ENCODE results near the gene MUC5AC. TPM values are rescaled to one million over a fixed set of nuclear protein-coding genes. Genes with fewer than 3 reads are reported as not detected.

MUC5AC gene
- polyA plus RNA-seq, 1 donor from 2014 or later, result not detected

GRCh38 chr11:1118755-1119603 is 38.8 kb upstream of the MUC5AC start:
- Histone ChIP-seq H3K27me3 (ENCODE audit: insufficient read depth, low read depth, low read length) (no peaks in the 10 kb centered on the region), H2AFZ (ENCODE audit: low read depth, low read length) (no peak overlapping the region), H3K27ac (ENCODE audit: low read length) (no peak overlapping the region), H3K9ac (ENCODE audit: low read length) (no peak overlapping the region), H3K79me2 (replicated peaks; ENCODE audit: insufficient read depth, low read length) (no peaks in the 10 kb centered on the region), H4K20me1 (ENCODE audit: insufficient read depth) (no peaks in the 10 kb centered on the region), H3K36me3 (ENCODE audit: insufficient read depth, low read length) (no peaks in the 10 kb centered on the region), H3K9me3 (ENCODE audit: low read length) (no peaks in the 10 kb centered on the region), H3K4me3 (ENCODE audit: low read length) (no peak overlapping the region), H3K4me2 (ENCODE audit: low read length) (no peak overlapping the region), H3F3A (ENCODE audit: insufficient read depth, low read length, poor library complexity, severe bottlenecking) (no peaks in the 10 kb centered on the region), H3K9me2 (ENCODE audit: insufficient read depth, low read length) (no peaks in the 10 kb centered on the region)
- TF ChIP-seq POLR2AphosphoS5 (IDR thresholded peaks at IDR 0.05), result no peak
- TF ChIP-seq CTCF (IDR thresholded peaks at IDR 0.05; ENCODE audit: poor library complexity, severe bottlenecking), result no peak
- TF ChIP-seq REST (IDR thresholded peaks at IDR 0.05; ENCODE audit: borderline replicate concordance), result no peak
- TF ChIP-seq SMC3 (conservative IDR thresholded peaks at IDR 0.05; ENCODE audit: poor library complexity), result no peak
- no peak for TF ChIP-seq RAD21 (conservative IDR thresholded peaks at IDR 0.05)
- TF ChIP-seq EZH2 (IDR thresholded peaks at IDR 0.05; ENCODE audit: borderline replicate concordance, insufficient read depth, low read length, poor library complexity, severe bottlenecking), result no peak
- TF ChIP-seq TAF1 (IDR thresholded peaks at IDR 0.05; ENCODE audit: low read depth), result no peak
- no peak for TF ChIP-seq EP300 (conservative IDR thresholded peaks at IDR 0.05; ENCODE audit: poor library complexity, severe bottlenecking)
- TF ChIP-seq MXI1 (conservative IDR thresholded peaks at IDR 0.05; ENCODE audit: poor library complexity, severe bottlenecking), result no peak

GRCh38 chr11:1119604-1120146 is 38.1 kb upstream of the MUC5AC start:
- Histone ChIP-seq H3K36me3 (ENCODE audit: insufficient read depth, low read length) (no peaks in the 10 kb centered on the region), H3F3A (ENCODE audit: insufficient read depth, low read length, poor library complexity, severe bottlenecking) (no peaks in the 10 kb centered on the region), H3K27ac (ENCODE audit: low read length) (no peak overlapping the region), H3K9ac (ENCODE audit: low read length) (no peak overlapping the region), H3K4me2 (ENCODE audit: low read length) (no peak overlapping the region), H3K79me2 (replicated peaks; ENCODE audit: insufficient read depth, low read length) (no peaks in the 10 kb centered on the region), H3K9me2 (ENCODE audit: insufficient read depth, low read length) (no peaks in the 10 kb centered on the region), H3K9me3 (ENCODE audit: low read length) (no peaks in the 10 kb centered on the region), H4K20me1 (ENCODE audit: insufficient read depth) (no peaks in the 10 kb centered on the region), H2AFZ (ENCODE audit: low read depth, low read length) (no peak overlapping the region), H3K4me3 (ENCODE audit: low read length) (no peak overlapping the region), H3K27me3 (ENCODE audit: insufficient read depth, low read depth, low read length) (no peaks in the 10 kb centered on the region)
- TF ChIP-seq MXI1 (conservative IDR thresholded peaks at IDR 0.05; ENCODE audit: poor library complexity, severe bottlenecking) (no peak), SMC3 (conservative IDR thresholded peaks at IDR 0.05; ENCODE audit: poor library complexity) (no peak), CTCF (IDR thresholded peaks at IDR 0.05; ENCODE audit: poor library complexity, severe bottlenecking) (no peak), POLR2AphosphoS5 (IDR thresholded peaks at IDR 0.05) (no peak), EP300 (conservative IDR thresholded peaks at IDR 0.05; ENCODE audit: poor library complexity, severe bottlenecking) (no peak), RAD21 (conservative IDR thresholded peaks at IDR 0.05) (no peak), REST (IDR thresholded peaks at IDR 0.05; ENCODE audit: borderline replicate concordance) (no peak), TAF1 (IDR thresholded peaks at IDR 0.05; ENCODE audit: low read depth) (no peak), EZH2 (IDR thresholded peaks at IDR 0.05; ENCODE audit: borderline replicate concordance, insufficient read depth, low read length, poor library complexity, severe bottlenecking) (no peak)
